ENCODE results near the gene HECA.

DNA sequence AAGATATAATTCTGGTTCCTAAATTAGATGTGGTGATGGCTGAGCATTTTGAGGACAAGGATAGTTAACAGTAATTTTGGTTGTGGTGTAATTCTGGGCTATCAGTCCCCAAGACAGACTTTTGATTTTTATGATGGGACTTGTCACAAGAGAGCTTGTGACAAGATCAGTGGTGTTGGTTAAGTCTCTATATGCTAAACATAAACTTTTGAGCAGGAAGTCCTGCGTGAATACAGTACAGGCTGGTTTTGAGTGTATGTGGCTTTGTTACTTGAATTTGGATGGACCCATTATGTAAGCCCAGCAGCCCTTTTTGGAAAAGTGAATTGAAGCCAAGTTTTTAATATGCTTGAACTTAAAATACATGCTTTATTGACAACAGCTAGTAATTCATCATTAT is 38.9 kb downstream of the HECA start:
- TF ChIP-seq POLR2A (IDR thresholded peaks at IDR 0.05), result no peak
- TF ChIP-seq, protein P1, sequence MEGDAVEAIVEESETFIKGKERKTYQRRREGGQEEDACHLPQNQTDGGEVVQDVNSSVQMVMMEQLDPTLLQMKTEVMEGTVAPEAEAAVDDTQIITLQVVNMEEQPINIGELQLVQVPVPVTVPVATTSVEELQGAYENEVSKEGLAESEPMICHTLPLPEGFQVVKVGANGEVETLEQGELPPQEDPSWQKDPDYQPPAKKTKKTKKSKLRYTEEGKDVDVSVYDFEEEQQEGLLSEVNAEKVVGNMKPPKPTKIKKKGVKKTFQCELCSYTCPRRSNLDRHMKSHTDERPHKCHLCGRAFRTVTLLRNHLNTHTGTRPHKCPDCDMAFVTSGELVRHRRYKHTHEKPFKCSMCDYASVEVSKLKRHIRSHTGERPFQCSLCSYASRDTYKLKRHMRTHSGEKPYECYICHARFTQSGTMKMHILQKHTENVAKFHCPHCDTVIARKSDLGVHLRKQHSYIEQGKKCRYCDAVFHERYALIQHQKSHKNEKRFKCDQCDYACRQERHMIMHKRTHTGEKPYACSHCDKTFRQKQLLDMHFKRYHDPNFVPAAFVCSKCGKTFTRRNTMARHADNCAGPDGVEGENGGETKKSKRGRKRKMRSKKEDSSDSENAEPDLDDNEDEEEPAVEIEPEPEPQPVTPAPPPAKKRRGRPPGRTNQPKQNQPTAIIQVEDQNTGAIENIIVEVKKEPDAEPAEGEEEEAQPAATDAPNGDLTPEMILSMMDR (IDR thresholded peaks at IDR 0.05), result no peak
